NCI-H2227 treated with DMSO at 0.1 percent for 48 hours (cell line): Measurements from ENCODE around the gene LAMTOR4.
"Not testable (repeated sequence)": the region's sequence is repeated elsewhere in the genome, so short reads cannot be mapped to it uniquely, and the experiment has no call there.

Experiments used
- DNase-seq: peaks from one replicate; lab custom pipeline; 2025; lab: John Stamatoyannopoulos, UW

Gene LAMTOR4

DNA sequence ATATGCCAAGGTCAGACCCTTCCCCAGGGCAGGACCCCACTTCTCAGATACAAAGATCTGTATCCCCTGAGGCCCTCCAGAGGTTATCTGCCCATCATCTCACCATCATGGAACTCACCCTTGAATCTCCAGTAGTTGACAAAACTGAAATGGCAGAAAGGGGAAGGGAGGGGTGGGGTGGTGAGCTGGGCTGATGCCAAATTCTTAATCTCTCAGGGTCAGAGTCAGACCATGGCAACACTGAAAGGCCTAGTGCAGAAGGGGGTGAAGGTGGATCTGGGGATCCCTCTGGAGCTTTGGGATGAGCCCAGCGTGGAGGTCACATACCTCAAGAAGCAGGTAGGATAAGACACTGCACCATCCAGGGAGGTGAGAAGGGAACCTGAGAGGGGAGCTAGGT lies 26.1 kb upstream of the LAMTOR4 start:
- DNase-seq: no peak

DNA sequence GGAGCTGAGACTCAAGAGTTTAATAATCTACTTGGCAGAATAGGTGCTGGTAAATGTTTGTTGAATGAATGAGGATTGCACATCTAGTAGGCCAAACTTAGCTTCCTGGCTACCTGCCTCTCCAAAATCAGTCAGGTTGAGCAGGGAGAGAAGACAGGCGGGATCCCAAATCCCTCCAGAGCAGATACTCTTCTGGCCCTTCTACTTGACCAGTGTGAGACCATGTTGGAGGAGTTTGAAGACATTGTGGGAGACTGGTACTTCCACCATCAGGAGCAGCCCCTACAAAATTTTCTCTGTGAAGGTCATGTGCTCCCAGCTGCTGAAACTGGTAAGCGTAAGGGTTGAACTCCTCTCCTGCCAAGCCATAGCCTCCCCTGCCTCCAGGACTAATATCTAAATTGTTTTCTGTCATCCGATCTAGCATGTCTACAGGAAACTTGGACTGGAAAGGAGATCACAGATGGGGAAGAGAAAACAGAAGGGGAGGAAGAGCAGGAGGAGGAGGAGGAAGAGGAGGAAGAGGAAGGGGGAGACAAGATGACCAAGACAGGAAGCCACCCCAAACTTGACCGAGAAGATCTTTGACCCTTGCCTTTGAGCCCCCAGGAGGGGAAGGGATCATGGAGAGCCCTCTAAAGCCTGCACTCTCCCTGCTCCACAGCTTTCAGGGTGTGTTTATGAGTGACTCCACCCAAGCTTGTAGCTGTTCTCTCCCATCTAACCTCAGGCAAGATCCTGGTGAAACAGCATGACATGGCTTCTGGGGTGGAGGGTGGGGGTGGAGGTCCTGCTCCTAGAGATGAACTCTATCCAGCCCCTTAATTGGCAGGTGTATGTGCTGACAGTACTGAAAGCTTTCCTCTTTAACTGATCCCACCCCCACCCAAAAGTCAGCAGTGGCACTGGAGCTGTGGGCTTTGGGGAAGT lies 24.2 kb upstream of the LAMTOR4 start:
- DNase-seq: no peak

DNA sequence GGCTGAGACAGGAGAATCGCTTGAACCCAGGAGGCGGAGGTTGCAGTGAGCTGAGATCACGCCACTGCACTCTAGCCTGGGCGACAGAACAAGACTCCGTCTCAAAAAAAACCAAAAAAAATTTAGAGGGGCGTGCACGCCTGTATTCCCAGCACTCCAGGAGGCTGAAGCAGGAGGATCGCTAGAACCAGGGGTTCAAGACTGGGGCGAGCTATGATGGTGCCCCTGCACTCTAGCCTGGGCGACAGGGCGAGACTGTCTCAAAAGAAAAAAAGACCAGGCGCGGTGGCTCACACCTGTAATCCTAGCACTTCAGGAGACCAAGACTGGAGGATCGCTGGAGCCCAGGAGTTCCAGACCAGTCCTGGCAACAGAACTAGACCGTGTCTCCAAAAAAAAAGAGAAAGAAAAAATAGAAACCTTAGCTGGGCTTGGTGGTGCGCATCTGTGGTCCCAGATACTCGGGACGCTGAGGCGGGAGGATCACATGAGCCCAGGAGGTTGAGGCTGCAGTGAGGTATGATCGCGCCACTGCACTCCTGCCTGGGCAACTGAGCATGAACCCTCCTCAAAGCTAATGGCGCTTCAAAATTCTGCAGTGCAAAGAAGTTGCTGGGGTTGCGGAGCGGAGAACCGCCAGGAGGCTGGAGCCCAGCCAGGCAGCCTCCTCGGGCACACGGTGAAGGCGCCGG lies 22.3 kb upstream of the LAMTOR4 start:
- DNase-seq: no peak

DNA sequence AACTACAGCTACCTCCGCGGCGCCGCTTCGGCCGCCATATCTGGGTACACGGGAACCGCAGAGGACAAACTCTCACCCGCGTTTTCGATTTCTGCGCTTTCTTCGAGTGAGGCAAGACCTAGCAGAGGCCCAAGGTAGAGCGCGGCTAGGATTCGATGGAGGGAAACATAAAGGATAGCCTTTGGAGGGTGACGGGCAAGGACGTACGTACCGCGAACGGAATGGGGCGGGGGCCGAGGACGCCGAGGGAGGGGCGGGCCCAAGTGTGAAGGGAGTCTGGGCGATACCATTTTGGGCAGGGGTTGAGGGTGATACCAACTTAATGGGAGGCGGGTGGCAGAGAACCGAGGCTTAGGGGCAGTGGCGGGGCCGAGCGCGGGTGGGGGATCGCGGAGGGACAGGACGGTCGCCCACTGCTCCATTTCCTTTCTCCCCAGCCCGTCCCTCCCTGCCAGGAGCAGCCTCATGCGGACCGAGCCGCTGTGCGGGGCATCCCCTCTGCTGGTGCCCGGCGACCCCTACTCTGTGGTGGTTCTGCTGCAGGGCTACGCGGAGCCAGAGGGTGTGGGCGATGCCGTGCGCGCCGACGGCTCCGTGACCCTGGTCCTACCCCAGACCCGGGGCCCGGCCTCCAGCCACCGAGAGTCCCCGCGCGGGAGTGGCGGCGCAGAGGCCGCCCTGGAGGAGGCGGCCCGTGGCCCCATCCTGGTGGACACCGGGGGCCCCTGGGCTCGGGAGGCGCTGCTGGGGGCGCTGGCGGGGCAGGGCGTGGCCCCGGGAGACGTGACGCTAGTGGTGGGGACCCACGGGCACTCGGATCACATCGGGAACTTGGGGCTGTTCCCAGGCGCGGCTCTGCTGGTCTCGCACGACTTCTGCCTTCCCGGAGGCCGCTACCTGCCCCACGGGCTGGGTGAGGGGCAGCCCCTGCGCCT lies 21.5 kb upstream of the LAMTOR4 start, which contains the start of gene MBLAC1:
Gene MBLAC1, plus strand, starts transcription at position 37 of the 935 bp plus-strand sequence. Its CDS starts 429 bp downstream, at position 466.
- DNase-seq: peak; percentile 96

DNA sequence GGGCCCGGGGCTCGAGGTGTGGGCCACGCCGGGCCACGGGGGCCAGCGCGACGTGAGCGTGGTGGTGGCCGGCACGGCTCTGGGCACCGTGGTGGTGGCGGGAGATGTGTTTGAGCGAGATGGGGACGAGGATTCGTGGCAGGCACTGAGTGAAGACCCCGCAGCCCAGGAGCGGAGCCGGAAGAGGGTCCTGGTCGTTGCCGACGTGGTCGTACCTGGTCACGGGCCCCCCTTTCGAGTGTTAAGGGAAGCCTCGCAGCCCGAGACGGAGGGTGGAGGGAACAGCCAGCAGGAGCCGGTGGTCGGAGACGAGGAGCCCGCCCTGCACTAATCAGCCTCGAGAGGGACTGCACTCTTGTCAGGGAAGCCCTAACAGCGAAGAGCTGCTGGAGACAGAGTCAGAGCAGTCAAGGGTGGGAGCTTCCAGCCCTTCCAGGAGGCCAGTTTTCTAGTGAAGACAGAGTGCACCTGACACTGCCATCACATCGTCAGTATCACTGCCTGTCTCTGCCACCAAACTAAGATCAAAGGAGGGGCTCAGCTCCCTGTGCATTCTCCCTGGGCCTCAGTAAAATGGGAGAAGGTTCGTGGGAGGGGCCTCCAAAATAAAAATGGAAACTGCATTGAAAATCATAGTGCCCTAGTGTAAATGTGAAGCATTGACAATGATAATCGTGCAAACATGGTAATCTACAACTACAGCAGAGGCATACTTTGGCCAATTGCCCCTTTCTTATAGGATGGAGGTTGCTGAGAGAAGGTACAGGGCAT lies 20.7 kb upstream of the LAMTOR4 start:
- DNase-seq: no peak

DNA sequence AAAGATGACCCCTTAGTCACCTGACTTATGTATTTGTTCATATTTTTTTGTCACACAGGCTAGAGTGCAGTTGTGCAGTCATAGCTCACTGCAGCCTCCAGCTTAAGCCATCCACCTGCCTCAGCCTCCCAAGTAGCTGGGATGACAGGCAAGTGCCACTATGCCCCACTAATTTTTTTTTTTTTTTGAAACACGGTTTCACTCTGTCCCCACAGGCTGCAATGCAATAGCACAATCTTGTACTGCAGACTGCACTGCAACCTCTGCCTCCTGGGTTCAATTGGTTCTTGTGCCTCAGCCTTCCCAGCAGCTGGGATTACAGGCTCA lies 20.1 kb upstream of the LAMTOR4 start:
- no peak for DNase-seq

DNA sequence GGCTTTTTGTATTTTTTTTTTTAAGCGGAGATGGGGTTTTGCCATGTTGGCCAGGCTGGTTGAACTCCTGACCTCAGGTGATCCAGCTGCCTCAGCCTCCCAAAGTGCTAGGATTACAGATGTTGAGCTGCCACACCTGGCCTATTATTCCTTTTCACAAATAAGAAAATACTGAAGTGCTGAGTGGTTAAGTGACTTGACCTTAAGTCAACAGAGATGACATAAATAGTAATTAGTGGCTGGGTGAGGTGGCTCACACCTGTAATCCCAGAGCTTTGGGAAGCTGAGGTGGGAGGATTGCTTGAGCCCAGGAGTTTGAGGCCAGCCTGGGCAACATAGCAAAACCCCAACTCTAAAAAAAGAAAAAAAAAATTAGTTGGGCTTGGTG lies 18.5 kb upstream of the LAMTOR4 start:
- DNase-seq: not testable (repeated sequence)

DNA sequence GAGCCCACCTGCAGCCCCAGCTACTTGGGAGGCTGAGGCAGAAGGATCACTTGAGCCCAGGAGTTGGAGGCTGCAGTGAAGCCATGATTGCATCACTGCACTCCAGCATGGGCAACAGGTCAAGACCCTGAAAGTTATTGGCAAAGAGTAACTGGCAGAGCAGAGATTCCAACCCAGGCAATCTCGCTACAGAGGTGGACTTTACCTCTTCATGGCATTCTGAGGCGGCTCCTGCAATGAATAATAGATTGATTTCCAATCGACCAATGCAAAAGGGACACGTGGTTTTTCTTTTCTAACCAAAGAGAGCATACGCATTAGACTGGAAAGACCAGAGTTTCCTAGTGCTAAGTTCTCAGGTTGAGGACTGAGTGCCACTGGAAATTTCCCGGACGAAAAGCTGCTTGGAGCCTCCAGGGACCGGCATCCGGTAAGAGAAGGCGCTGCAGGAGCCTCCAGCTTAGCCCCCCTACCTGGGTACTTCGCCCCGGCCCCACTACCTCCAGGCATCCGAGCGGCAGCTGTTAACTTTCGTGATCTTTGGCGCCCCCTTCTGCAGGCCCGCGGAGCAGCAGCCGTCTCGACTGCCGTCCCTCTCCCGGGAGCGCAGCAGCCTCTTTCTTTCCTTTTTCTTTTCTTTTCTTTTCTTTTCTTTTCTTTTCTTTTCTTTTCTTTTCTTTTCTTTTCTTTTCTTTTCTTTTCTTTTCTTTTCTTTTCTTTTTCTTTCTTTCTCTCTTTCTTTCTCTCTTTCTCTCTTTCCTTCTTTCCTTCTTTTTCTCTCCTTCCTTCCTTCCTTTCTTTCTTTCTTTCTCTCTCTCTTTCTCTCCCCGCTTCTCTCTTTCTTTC lies 17.9 kb upstream of the LAMTOR4 start:
- peak; percentile 66 for DNase-seq

DNA sequence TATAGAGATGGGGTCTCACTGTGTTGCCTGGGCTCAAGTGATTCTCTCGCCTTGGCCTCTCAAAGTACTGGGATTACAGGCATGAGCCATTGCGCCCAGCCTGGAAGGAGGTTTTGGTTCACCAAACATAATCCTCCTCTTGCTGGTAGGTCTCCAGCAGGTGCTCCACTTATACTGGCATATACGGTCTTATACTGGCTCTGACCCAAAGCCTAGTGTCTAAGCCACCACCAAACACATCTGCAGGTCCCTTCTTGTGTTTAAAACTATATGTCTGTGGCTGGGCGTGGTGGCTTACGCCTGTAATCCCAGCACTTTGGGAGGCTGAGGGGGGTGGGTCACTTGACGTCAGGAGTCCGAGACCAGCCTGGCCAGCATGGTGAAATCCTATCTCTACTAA lies 16.6 kb upstream of the LAMTOR4 start:
- DNase-seq: no peak

DNA sequence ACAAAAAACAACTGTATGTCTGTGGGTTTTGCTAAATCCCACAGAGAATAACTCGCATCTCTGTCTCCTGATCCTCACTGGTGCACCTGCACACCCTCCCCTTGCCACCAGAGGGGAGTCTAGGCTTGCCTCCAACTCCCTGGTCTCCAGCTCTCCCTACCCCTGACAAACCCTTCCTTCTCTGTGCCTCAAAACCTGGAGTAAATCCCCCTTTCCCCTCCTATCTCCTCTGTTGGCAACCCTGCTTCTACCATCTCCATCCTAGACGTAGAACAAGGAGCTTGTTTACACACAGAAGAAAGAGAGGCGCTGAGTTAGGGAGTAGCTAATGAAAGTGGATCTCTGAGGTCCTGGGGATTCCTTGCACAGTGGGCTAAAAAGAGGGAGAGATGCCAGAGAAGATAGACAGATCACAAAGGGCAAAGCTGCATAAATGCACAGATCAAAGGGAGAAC lies 16.0 kb upstream of the LAMTOR4 start:
- DNase-seq: peak; percentile 63

DNA sequence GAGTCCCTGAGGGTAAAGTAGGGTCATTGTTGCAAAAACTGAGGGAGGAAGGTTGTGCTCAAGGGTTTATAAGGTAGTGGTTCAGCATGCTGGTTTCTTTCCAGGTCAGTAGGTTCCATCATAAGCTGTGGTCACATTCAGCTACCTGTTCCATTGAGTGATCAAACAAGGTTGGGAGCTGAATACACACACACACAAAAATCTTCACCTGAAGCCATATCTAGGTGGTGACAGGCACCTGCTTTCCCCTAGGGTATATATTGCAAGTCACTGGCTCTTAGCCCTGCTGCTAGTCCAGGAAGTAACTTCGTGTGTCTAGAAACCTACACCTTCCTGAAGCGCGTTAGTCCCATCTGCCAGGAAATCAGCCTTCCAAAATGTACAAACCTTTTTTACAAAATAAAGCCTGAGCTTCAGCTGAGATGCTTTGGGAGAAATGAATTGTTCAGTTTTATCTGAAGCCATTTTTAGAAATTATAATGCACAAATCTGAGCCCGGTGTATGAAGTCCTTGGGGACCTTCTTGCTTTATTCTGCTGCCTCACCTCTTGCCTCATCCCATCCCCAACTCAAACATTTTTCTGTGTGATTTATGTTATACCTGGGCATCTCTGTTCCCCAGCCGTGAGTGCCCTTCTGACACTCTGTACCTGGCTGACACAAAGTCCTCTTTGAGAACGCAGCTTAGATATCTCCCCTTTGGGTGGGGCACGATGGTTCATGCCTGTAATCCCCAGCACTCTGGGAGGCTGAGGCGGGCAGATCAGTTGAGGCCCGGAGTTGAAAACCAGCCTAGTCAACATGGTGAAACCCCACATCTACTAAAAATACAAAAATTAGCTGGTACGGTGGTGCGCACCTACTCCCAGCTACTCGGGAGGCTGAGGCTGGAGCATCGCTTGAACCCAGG lies 10.6 kb upstream of the LAMTOR4 start:
- no peak for DNase-seq

DNA sequence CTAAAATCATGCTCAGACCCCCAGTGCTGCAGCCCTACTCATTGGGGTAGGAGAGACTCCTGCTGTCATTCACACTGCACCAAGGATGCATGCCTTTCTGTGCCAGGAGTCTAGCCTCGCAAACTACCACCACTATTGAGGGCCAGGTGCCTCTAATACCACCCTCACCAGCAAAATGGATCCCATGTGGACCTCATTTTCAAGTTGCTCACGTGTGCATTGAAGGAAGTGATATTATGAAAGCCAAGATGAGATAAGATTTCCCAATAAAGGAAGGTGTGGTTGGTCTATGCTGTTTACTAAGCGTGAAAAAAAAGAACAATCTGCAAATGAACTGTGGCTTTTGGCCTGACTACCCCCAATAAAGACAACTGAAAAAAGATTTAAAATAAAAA lies 7.2 kb upstream of the LAMTOR4 start:
- DNase-seq: no peak

DNA sequence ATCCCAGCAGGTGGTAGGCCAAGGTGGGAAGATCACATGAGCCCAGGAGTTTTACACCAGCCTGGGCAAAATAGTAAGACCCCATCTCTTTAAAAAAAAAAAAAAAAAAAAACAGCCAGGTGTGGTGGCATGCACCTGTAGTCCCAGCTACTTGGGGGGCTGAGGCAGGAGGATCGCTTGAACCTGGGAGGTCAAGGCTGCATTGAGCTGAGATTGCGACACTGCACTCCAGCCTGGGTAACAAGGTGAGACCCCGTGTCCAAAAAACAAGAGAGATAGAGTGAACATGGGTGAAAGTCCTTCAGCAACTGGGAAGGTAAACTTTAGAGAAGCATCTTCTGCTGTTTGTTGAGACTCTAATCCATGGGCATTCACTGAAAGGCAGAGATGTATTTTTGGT lies 6.3 kb upstream of the LAMTOR4 start:
- DNase-seq: no peak

DNA sequence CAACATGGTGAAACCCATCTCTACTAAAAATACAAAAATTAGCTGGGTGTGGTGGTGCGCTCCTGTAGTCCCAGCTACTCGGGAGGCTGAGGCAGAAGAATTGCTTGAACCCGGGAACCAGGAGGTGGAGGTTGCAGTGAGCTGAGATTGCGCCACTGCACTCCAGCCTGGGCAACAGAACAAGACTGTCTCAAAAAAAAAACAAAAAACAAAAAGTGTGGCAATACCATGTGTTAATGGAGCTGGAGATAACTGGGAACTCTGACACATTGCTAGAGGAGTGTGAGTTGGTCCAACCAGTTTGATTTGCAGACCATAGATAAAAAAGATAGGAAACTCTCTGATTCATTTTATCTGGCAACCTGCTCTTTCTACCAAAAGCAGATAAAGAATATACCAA lies 2.4 kb upstream of the LAMTOR4 start:
- not testable (repeated sequence) for DNase-seq

DNA sequence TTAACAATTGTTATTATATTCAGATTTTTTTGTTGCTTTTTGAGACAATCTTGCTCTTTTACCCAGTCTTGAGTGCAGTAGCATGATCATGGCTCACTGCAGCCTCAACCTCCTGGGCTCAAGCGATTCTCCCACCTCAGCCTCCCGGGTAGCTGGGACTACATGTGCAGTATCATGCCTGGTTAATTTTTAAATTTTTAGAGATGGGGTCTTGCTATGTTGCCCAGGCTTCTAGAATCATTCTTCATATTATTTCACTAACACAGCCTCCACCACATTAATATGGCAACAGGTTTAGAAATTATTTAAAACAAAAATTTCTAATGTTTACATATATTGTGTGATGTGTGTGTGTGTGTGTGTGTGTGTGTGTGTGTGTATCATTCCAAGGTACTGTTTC lies 1.4 kb upstream of the LAMTOR4 start:
- no peak for DNase-seq

DNA sequence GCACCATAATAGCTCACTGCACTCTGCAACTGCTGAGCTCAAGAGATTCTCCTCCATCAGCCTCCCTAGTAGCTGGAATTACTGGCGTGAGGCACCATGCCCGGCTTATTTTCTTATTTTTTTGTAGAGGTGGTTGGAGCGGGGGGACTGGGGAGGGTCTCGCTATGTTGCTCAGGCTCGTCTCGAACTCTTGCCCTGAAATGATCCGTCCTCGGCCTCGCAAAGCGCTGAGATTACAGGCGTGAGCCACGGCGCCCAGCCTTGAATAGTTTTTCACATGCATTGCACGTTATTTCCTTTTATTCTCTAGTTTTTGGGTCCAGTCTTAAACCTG lies 526 bp upstream of the LAMTOR4 start:
- DNase-seq: no peak

DNA sequence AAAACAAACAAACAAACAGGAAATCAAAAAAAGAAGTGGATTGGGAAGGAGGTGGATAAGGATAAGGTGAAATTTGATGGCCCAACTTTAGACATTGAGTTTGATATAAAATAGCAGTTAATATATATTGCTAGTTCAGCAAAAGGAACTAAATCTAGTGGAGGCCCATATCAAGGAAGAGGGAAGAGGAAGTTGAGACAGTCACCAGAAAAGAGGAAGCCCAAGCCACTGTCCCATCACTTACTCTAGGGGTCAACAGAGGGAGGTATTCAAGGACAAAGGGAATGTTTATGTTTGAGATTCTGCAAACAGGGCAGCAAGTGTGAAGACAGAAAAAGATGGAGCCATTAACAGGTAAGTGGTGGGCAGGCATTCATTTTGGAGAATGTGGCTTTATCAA lies 3.7 kb downstream of the LAMTOR4 start:
- no peak for DNase-seq

DNA sequence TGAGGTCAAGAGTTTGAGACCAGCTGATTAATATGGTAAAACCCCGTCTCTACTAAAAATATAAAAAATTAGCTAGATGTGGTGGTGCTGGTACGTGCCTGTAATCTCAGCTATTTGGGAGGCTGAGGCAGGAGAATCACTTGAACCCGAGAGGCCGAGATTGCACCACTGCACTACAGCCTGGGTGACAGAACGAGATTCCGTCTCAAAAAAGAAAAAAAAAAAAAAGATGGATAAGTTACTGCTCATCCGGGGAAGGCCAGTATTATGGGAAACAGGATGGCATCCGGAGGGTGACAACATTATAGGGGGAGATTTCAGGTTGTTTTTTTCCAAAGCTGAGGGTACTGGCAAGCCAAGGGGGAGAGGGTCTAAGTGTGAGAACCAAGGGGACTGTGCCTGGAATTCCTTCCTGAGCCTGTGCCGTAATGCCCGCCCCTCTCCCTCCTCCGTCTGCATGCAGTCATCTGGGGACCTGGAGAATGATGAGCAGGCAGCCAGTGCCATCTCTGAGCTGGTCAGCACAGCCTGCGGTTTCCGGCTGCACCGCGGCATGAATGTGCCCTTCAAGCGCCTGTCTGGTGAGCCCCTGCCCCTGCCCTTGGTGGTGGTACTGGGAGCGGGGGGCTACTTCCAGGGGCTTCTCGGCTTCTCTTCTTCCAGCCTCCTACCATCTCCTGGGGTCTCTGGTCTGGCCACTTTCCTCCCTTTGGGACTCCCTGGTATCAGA lies 4.4 kb downstream of the LAMTOR4 start:
- DNase-seq: no peak
